ENCODE data around the gene RBMY1E. TPM values are rescaled to one million over a fixed set of nuclear protein-coding genes. Genes with fewer than 3 reads are reported as not detected.
"Not testable (repeated sequence)": the region's sequence is repeated elsewhere in the genome, so short reads cannot be mapped to it uniquely, and the experiment has no call there.

Gene RBMY1E
- total RNA-seq, result not detected
- long read RNA-seq, result 0 reads

GRCh38 chrY:21917932-21918331, at the start of gene RBMY1E:
RBMY1E (minus strand) TSS chrY:21918032; CDS start chrY:21916054, 1,978 bp downstream.
- H3K4me3 ChIP-seq; ATAC-seq; H3K9me3 ChIP-seq; DNase-seq; H3K27ac ChIP-seq; H3K4me1 ChIP-seq; H3K36me3 ChIP-seq; intact Hi-C loops (cut with DNase I); H3K27me3 ChIP-seq: not testable (repeated sequence)
- WGBS (ENCODE audit: insufficient coverage, low coverage, low lambda C conversion rate, missing lambda C conversion rate), result no CpG with 5 or more reads among the region's 29 CpGs

- ATAC-seq; H3K36me3 ChIP-seq; H3K27ac ChIP-seq; H3K27me3 ChIP-seq; H3K4me1 ChIP-seq; H3K9me3 ChIP-seq; H3K4me3 ChIP-seq; intact Hi-C loops (cut with DNase I); DNase-seq: not testable (repeated sequence)
- no CpG with 5 or more reads among the region's 28 CpGs for WGBS (ENCODE audit: insufficient coverage, low coverage, low lambda C conversion rate, missing lambda C conversion rate)
Observed at GRCh38 chrY:21894426-21894825, 23.4 kb downstream of the RBMY1E start, which contains the start of gene RBMY1D. RBMY1D (minus strand) TSS chrY:21894526; CDS start chrY:21892513, 2,013 bp downstream.

GRCh38 chrY:21869407-21870076, 48.3 kb downstream of the RBMY1E start:
- H3K27ac ChIP-seq; H3K36me3 ChIP-seq; DNase-seq; H3K27me3 ChIP-seq; H3K4me3 ChIP-seq; ATAC-seq; H3K4me1 ChIP-seq; intact Hi-C loops (cut with DNase I); H3K9me3 ChIP-seq: not testable (repeated sequence)
- no CpG with 5 or more reads among the region's 5 CpGs for WGBS (ENCODE audit: insufficient coverage, low coverage, low lambda C conversion rate, missing lambda C conversion rate)

Other genes starting within 250 kb of the RBMY1E start
- gene RBMY1D, start 23.5 kb downstream of the RBMY1E start, total RNA-seq, result not detected

Measured in right lobe of liver (tissue), 6 donors.